GM19025 (cell line): ENCODE results near the gene GATAD2A.
A peak's percentile ranks its signal among the peaks of the same experiment; 100 is the strongest.

Experiments
- ATAC-seq: cut with Tn5 transposase; IDR thresholded peaks from one replicate; pipeline ENCODE4 v1.9.1; 2021; ENCODE audit warnings: mild to moderate bottlenecking, low read depth, moderate library complexity; ENCODE audit not compliant: unreplicated experiment

Gene GATAD2A

DNA sequence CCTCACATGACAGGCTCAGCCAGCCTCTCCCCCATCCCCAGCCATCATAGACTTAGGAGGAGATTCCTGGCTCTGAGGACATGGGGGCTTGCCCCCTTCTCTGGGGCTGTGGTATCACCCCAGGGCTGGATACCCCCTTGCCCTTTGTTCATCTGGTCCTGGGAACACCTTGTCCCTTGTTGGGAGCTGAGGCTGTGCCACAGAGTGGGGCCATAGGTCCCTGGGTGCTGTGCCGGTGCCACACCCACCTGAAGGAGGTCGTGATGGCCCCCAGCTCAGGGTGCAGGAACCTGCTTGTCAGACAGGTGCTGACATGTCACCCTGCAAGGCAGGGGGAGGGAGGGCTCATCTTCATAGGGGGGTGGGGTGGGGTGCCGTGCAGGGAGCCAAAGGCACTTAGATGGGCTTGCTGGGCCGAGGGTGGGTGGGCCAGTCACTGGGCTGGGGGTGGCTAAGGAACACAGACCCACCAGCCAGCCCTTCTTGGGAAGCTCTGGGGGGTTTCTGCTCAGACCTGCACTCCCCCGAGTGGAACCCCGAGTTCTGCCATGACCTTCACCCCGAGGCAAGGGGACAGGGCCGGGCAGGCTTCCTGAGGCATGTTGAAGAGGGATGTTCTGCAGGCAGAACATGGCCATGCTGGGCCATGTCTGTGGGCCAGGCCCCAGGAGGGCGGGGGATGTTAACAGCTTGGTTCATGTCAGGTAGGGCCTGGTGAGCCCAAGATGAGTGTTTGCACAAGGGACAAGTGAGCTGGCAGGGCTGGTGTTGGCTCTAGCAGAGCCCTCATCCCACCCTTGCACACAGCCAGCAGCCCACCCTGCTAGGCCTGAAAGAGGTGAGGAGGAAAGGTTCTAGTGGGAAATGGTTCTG, 81.8 kb downstream of the GATAD2A start:
- no peak for ATAC-seq

DNA sequence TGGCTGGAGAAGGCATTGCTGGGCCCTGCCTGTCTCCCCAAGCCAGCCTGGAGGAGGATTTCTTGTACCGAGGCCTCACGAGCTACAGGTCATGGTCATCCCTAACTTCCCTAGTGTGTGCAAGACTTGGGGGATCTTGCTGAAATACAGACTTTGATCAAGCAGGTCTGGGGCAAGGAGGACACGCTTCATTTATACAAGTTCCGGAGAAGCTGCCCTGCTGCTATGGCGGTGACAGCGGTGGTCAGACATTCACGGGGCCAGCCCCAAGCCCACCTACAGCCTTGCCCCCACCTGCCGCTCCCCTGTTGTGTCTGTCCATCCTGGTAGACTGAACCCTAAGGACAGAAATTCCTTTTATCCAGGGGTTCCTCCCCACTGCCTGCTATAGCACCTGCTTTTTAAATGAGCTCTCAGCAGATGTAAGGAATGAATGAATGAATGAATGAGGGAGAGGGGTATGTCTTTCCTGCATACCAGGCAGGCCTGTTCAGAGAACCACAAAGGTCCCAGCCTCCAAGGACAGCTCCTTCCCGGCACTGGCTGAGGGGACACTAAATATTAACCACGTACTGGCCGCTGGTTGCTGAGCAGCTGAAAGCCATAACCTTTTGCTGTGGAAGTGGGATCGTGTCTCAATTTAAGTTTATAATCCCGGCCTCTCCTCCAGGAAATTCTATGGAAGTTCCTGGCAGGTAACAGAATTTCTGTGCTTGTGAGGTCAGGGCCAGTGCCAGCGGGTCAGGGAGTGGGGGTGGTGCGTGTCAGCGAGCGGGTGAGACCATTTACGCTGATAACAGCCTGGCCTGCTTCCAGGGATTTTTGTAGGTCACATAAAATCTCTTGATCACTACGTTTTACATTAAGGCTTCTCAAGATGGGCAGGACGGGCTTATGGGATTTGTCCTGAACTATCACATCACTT, 82.7 kb downstream of the GATAD2A start:
- no peak for ATAC-seq

DNA sequence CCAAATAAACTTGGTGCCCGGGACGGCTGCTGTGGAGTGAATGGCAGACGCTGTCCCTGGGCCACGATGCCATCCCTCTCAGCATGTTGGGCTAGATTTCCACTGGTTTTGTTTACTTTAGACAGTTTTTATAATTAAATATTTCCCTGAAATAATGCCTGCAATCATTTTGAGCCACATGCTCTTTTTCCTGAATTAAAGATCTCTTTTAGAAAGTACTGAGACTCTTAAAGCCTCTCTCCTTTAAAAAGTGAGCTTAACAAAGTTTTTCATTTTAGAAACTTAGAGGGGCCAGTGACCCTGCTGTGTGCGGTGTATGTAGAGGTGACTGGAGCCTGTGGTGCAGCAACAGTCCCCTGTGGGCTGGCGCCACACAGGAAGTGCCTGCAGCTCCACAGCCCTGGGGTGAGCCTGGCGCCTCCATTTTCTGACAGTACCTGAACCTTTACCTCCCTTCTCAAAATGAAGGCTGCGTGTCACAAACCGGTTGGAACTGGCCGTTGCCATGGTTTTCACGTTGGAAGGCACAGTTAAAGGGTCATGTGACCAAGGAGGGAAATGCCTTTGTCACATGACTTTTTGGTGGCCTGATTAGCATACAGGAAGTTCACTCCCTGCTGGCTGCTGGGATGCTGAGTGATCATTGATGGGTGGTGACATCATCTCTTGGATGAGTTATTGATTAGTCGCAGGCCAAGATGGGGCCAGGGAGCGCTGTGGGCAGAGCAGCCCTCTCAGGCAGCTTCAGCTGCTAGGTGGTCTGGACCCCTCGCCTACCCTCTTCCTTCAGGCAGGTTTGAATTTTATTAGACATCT, 83.6 kb downstream of the GATAD2A start:
- peak; percentile 58 for ATAC-seq

DNA sequence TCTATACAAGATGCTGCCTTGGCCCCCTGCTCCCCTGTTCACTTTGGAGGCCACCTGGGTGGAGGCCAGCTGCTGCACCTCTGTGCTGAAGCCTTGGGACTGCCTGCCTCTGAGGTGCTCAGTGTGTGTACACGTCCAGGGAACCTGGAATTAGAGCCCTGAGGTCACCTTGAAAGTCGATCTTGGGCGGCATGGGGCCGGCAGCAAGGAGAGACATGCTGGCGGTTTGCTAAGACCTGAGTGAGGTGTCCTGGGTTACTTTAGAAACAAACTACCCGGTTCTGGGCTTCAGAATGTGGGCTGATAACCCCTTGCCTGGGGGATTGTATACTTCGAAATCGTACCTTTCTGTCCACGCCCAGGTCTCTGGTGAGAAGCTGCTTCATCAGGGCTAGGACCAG, 84.3 kb downstream of the GATAD2A start:
- no peak for ATAC-seq

DNA sequence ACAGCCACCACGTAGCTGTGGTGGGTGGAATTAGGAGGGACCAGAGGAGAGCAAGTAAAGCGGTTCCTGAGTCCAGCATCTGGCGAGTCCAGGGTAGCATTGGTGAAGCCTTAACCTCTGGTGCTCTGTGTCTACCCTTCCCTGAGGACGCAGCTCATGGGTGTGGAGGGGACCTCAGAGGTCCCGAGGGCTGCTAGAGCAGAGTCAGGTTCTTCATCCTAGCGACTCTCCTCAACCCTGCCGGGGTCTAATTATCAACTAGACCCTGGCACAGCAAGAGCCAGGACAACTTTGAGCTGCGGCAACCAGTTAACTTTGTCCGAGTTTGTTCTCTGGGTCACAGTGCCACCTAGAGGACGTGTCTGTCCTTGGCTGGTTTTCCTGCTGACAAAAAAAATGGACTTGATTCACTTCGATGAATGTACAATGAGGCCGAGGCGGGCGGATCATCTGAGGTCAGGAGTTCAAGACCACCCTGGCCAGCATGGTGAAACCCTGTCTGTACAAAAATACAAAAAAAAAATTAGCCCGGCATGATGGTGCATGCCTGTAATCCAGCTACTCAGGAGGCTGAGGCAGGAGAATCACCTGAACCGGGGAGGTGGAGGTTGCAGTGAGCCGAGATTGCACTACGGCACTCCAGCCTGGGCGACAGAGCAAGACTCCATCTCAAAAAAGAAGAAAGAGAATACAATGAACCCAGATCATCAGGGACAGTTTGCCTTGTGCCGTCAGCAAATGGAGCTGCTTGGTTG, 84.9 kb downstream of the GATAD2A start:
- no peak for ATAC-seq

DNA sequence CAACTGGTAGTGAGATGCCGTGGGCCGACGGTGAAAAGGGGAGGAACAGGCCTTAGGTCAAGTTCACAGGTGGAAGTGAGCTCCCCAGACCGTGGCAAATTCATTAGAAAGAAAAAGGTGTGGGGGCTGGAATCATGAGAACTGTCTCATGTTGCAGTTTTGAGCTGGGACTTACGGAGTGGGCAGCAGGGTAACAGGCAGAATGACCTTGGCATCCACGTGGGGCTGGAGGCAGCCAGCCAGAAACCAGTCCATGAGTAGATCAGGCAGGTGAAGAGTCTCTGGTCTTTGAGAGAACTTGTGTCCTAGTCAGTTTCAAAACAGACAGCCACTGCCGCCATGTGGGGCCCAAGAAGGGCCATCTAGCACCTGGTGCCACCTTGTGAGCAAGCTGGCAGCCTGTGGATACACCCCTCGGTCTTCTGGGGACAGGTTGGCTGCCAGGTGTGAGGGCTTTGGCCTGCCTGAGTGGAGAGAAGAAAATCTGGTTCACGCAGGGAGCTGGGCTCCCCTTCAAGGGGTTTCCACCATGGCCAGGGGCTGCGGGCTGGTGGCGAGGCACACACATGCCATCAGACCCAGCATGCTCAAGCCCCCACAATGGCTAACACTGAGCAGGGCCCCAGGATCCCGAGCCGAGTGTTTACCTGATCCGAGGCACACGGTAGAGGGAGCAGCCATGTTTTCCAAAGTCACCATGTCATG, 86.0 kb downstream of the GATAD2A start:
- no peak for ATAC-seq

DNA sequence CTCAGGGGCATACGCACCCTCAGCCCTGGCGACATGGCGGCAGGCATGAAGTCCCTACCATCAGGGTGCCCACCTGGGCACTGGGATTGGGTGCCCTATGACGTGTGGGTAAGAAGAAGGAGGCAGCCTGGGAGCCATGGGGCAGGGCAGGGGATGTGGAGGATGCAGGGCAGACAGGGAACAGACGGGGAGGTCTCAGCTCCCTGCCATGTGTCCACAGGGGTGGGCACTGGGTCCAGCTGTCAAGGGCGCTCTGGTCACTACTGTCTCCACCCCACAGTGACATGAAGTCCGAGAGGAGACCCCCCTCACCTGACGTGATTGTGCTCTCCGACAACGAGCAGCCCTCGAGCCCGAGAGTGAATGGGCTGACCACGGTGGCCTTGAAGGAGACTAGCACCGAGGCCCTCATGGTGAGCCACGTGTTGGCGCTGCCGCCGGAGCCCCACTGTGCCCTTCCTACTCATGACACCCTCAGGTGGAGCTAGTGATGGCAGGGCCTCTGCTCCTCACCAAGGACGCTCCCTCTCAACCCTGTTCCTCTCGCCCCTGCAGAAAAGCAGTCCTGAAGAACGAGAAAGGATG, 86.6 kb downstream of the GATAD2A start:
- ATAC-seq = no peak

DNA sequence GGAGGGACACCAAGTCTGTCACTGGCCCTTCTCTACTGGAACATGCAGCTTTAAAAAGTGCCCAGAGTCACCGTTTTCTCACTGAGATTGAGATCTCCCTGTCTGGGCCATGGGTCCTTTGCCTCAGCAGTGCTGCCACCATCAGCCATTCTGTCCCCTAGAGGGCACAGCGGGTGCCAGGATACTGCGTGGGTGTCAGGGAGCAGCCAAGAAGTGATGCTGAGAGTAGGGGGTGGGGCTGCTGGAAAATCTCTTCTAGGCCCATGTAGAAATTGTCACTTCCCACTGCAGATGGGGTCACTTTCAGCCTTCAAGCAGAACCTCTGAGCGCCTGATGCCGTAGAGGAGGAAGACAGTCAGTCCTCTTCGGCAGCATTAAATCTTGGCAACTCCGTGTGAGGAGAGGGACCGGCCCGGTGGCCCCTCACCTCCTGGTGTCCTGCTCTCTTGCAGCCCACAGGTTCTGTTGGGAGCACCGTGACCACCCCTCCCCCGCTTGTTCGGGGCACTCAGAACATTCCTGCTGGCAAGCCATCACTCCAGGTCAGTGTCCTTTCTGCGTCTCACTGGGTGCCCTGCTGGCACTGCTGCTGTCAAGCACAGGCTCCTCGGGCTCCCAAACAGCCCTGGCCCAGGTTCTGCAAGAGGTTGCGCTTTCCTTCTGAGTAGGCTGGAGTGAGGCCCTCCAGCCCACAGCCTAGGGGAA, 88.5 kb downstream of the GATAD2A start:
- ATAC-seq = no peak

DNA sequence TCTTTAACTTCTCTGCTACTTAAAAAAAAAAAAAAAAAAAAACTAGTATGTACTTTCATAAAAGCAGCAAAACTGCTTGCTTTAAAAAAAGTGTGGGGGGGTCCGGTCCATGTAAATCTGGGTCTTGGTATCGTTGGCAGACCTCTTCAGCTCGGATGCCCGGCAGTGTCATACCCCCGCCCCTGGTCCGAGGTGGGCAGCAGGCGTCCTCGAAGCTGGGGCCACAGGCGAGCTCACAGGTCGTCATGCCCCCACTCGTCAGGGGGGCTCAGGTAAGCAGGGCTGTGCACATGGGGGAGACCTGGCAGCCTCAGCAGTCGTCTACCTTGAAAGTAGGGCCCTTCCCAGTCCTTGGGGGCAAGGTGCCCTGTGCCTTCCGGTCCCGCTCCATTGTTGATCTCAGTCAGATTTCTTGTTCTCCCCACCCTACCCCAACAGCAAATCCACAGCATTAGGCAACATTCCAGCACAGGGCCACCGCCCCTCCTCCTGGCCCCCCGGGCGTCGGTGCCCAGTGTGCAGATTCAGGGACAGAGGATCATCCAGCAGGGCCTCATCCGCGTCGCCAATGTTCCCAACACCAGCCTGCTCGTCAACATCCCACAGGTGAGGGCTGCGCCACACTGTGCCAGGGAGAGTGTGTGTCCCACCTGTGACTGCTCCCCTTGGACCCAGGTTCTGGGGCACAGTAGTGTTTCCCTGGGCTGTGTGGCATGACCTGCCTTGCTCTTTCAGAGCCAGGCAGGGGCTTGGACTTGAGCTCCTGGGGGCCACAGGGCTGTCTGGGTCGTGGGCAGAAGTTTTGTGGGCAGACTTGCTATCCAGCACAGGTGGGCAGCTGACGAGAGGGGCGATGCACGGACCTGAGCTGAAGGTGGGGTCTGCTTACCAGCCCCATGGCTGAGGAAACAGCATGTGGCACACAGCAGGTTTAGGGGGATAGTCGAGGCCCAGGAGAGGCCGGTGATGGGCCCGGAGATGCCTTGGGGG, 90.4 kb downstream of the GATAD2A start:
- no peak for ATAC-seq

DNA sequence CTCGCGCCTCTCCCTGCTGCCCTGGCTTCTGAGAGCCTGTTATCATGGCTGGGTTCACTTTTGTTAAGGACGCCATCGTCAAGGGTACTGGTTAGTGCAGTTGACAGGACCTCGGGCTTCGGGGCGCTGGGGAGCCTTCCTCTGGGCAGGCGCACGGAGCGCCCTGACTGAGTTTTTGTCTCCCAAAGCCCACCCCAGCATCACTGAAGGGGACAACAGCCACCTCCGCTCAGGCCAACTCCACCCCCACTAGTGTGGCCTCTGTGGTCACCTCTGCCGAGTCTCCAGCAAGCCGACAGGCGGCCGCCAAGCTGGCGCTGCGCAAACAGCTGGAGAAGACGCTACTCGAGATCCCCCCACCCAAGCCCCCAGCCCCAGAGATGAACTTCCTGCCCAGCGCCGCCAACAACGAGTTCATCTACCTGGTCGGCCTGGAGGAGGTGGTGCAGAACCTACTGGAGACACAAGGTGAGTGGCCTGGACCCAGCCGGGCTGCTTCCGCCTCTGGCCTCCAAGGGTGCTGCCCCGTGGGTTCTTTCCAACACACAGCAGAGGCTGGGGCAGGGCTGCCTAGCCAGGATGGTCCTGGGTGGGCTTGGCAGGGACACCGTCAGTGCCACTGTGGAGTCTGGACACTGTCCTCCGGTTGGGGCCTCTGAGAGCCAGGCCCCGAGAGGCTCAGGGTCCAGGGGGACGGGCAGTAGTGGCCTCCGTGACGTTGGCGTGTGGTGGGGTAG, 92.9 kb downstream of the GATAD2A start:
- ATAC-seq = no peak

DNA sequence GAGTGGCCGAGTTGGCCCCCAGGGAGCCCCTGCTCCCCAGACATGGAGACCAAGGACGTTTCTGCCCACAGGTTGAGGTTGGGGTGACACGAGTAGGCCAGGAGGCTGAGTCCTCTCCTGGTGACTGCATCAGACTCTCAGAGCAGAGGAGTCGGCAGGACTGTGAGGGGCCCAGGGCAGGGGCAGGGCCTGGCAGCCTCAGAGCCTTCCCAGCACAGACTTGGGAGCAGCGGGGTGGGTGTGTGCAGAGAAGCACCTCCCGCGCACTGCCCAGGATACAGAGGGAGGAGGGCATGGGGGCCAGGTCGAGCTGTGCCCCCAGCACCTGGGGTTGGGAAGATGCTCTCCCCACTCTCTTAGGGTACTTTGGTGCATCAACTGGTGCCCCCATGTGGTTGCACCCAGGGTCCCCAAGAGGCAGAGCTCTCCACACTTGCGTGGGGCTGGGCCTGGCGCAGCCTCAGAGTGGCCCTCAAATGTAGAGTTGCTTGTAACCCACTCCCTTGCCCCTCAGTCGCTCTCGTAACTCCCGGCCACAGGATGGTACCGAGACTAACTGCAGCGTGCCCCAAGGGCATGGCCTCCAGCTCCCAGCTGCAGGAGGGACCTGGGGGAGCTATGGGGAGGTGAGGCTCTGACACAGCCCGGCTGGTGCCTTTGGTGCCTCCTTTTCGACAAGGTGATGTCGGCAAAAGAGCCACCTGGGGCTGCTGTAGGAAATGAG, 94.0 kb downstream of the GATAD2A start:
- ATAC-seq = no peak

DNA sequence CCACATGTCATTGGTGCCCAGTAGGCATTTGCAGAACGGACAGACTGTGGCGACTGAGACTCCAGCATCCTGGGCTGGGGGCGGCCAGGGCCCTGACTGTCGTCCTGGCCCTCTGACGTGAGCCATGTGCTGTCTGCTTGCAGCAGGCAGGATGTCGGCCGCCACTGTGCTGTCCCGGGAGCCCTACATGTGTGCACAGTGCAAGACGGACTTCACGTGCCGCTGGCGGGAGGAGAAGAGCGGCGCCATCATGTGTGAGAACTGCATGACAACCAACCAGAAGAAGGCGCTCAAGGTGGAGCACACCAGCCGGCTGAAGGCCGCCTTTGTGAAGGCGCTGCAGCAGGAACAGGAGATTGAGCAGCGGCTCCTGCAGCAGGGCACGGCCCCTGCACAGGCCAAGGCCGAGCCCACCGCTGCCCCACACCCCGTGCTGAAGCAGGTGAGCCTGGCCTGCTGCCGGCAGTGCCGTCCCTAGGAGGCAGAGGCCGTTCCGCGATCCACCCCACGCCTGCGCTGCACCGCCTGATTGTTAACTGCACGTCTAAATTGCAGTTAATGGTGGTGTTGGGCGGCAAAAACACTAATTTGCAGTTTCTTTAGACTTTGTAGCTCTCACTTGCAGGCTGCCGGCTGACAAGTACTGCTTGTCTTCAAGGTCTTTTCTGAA, 95.6 kb downstream of the GATAD2A start:
- ATAC-seq = no peak

DNA sequence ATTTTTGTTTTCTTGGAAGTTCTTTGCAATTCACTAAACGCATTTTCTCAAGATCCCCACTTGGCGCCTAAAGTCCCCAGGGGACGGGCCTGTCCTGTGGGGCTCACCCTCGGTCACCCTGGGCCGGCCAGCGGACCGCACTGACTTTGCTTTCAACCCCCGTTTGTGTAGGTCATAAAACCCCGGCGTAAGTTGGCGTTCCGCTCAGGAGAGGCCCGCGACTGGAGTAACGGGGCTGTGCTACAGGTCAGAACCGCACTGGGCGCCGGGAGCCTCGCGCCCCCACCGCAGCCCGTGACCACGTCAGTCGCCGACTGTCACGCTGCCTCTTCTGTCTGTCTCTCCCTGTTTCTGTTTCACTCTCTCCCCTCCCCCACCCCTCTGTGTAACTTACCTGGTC, 96.3 kb downstream of the GATAD2A start:
- ATAC-seq = no peak

DNA sequence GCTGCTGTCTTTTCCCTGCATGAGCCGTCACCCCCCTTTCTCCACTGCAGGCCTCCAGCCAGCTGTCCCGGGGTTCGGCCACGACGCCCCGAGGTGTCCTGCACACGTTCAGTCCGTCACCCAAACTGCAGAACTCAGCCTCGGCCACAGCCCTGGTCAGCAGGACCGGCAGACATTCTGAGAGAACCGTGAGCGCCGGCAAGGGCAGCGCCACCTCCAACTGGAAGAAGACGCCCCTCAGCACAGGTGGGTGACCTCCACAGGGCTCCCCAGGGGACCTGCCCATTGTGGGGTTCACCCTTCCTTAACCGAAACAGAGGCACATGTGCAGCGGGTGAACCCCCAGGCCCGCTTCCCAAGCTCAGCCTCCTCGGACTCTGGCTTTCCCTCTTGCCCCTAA, 96.8 kb downstream of the GATAD2A start:
- no peak for ATAC-seq

DNA sequence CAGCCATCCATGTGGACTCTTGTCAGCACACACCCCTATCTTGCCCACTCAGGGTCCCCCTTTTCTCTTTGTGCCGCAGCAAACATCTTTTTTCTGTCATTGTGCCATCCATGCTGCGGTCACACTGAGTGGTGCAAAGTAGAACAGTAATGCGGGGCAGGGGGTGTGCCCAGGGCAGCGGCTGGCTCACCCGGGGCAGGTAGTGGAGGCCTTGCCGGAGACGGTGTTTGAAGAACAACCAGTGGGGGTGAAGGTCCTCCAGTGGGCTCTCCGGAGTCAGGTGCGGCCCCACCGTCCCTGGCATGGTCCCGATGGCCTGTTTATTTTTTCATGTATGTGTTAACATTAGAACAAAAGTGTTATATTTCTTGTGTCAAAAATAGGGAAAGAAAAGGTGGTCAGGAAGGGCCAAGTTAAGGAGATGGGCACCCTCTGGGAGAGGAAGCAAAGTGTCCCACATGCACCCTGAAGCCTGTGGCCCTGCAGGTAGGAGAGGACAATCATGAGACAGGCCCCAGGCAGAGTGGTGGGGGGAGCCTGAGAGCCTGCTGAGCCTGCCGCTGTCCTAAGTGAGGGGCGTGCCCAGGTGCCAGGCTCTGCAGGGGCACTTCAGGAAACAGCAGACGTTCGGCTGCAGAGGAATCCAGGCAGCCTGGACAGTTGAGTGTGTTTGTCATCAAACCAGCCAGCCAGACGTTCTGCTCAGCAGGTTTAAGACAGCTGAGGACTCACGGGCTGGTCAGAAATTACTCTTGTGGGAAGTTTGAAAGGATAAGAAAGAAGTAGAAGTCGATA, 97.5 kb downstream of the GATAD2A start:
- ATAC-seq = no peak
